Mammary epithelial cell (primary cell): ENCODE data around the gene C2CD4A.

Experiments used
- EZH2 ChIP-seq: IDR thresholded peaks from 2 replicates; pipeline ENCODE4 v1.6.1; 2012; ENCODE audit warnings: low read length, inconsistent platforms, borderline replicate concordance
- TF ChIP-seq, protein P1 (sequence below), 2 donors: IDR thresholded peaks in 1 of 2; conservative IDR thresholded peaks in 1 of 2; 2 replicates each; pipeline ENCODE4 v1.5.1; 2011 to 2012; ENCODE audit warnings: inconsistent platforms in 2 of 2, low read length in 2 of 2, mild to moderate bottlenecking in 2 of 2, control low read depth in 1 of 2, low read depth in 1 of 2; ENCODE audit not compliant: insufficient read depth in 1 of 2; ENCODE audit errors: extremely low read depth in 1 of 2

DNA sequence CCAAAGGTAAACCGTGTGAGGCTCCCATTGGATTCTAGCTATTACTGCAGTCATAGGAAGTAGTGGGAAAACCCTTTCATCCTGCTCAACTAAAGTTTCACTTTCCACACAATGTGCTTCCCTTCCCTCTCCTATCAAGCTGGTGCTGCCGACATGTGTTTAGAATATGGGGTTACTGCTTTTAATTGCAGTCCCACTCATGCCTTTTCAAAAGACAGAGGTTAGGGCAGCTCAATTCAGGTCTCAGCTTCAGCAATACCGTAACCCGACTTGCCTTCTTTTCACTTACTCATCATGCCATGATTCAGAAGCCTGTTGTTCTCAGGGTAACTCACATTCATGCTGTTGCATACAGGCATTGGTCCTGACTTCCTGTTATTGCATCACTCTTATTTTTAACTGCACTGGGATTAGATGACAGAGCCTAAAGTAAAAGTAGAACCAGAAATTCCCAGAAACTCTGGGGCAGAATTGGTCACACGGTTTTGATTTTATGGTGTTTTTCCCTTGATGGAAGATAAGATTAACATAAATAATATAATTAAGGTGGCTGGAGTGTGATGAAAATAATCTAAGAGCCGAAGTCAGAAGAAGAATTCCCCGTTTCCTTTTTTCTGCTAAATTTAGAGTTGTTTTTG lies 52.6 kb downstream of the C2CD4A start:
- TF ChIP-seq, protein P1, sequence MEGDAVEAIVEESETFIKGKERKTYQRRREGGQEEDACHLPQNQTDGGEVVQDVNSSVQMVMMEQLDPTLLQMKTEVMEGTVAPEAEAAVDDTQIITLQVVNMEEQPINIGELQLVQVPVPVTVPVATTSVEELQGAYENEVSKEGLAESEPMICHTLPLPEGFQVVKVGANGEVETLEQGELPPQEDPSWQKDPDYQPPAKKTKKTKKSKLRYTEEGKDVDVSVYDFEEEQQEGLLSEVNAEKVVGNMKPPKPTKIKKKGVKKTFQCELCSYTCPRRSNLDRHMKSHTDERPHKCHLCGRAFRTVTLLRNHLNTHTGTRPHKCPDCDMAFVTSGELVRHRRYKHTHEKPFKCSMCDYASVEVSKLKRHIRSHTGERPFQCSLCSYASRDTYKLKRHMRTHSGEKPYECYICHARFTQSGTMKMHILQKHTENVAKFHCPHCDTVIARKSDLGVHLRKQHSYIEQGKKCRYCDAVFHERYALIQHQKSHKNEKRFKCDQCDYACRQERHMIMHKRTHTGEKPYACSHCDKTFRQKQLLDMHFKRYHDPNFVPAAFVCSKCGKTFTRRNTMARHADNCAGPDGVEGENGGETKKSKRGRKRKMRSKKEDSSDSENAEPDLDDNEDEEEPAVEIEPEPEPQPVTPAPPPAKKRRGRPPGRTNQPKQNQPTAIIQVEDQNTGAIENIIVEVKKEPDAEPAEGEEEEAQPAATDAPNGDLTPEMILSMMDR (conservative IDR thresholded peaks at IDR 0.05 in 1 of 2, IDR thresholded peaks at IDR 0.05 in 1 of 2; ENCODE audit: extremely low read depth in 1 of 2, insufficient read depth in 1 of 2, low read depth in 1 of 2, low read length in 2 of 2), result no peak
- no peak for TF ChIP-seq EZH2
